ENCODE measurements around the gene UBTD2.

UBTD2 gene

GRCh38 chr5:172188893-172189692, 94.5 kb downstream of the UBTD2 start:
- DNase-seq = no peak

- peak; percentile 43 for DNase-seq
These were observed 95.3 kb downstream of the UBTD2 start, which contains the start of gene STK10 for GRCh38 chr5:172188033-172188892. Gene STK10, minus strand, starts transcription at chr5:172188224. Its CDS starts 182 bp downstream, at chr5:172188042.

- no peak for DNase-seq
These were observed 96.2 kb downstream of the UBTD2 start for GRCh38 chr5:172187118-172188032.

- no peak for DNase-seq
These were observed 97.4 kb downstream of the UBTD2 start for GRCh38 chr5:172186114-172186695.

GRCh38 chr5:172185096-172185461, 98.5 kb downstream of the UBTD2 start:
- DNase-seq = no peak

- no peak for DNase-seq
These were observed 99.7 kb downstream of the UBTD2 start for GRCh38 chr5:172183881-172184280.

GRCh38 chr5:172182291-172182690, 101.3 kb downstream of the UBTD2 start:
- DNase-seq = no peak

- no peak for DNase-seq
These were observed 102.6 kb downstream of the UBTD2 start for GRCh38 chr5:172180936-172181335.

- DNase-seq = no peak
These were observed 104.3 kb downstream of the UBTD2 start for GRCh38 chr5:172178991-172179989.

- no peak for DNase-seq
These were observed 105.1 kb downstream of the UBTD2 start for GRCh38 chr5:172178301-172178987.

GRCh38 chr5:172177176-172177575, 106.4 kb downstream of the UBTD2 start:
- no peak for DNase-seq

- no peak for DNase-seq
These were observed 108.3 kb downstream of the UBTD2 start for GRCh38 chr5:172175263-172175719.

GRCh38 chr5:172173564-172174153, 109.9 kb downstream of the UBTD2 start:
- no peak for DNase-seq

- DNase-seq = no peak
These were observed 110.5 kb downstream of the UBTD2 start for GRCh38 chr5:172172912-172173563.

- no peak for DNase-seq
These were observed 112.4 kb downstream of the UBTD2 start for GRCh38 chr5:172171118-172171517.

GRCh38 chr5:172170251-172170701, 113.3 kb downstream of the UBTD2 start:
- DNase-seq = no peak

GRCh38 chr5:172169216-172169615, 114.3 kb downstream of the UBTD2 start:
- no peak for DNase-seq

- no peak for DNase-seq
These were observed 115.3 kb downstream of the UBTD2 start for GRCh38 chr5:172168311-172168710.

- DNase-seq = no peak
These were observed 115.7 kb downstream of the UBTD2 start for GRCh38 chr5:172167895-172168294.
